Activated T-helper 1 cell treated with anti-CD3 and anti-CD28 coated beads, Interleukin-12 subunit alpha, Interleukin-12 subunit beta, Interleukin-2, Interleukin-4 antibody, amounts not matched to agents 30 ng/mL and 10 ng/mL and 1 ng/mL, durations not matched to agents 14 hours and 24 hours and 36 hours (primary cell): ENCODE data around the gene EPOP. TPM values are rescaled to one million over a fixed set of nuclear protein-coding genes. Genes with fewer than 3 reads are reported as not detected.
A peak's percentile ranks its signal among the peaks of the same experiment; 100 is the strongest.

ENCODE experiments used
- DNase-seq: peaks from one replicate; pipeline ENCODE4 v3.0.0; 2021; ENCODE audit warnings: low spot score
- H3K27ac Mint-ChIP-seq: one replicate; pipeline ENCODE4 v1.8.0; 2021; ENCODE audit warnings: mild to moderate bottlenecking, mixed read lengths
- H3K27me3 Mint-ChIP-seq: one replicate; pipeline ENCODE4 v1.8.0; 2022; ENCODE audit warnings: mild to moderate bottlenecking, moderate library complexity, mixed read lengths; ENCODE audit not compliant: insufficient read depth
- H3K36me3 Mint-ChIP-seq: one replicate; pipeline ENCODE4 v1.8.0; 2021; ENCODE audit warnings: low read depth, mixed read lengths
- H3K4me1 Mint-ChIP-seq: one replicate; pipeline ENCODE4 v1.8.0; 2021; ENCODE audit warnings: low read depth, mixed read lengths
- H3K4me3 Mint-ChIP-seq: one replicate; pipeline ENCODE4 v1.8.0; 2021; ENCODE audit warnings: mild to moderate bottlenecking, moderate library complexity, mixed read lengths
- H3K9me3 Mint-ChIP-seq: one replicate; pipeline ENCODE4 v1.8.0; 2021; ENCODE audit warnings: mixed read lengths
- intact Hi-C: fragments of 100-400 bp; cut with micrococcal nuclease; formaldehyde crosslinking; loops from one replicate; pipeline ENCODE4 v1.15.1; 2024
- total RNA-seq: library from RNA; stranded (reverse); gene quantifications from 2 replicates; pipeline ENCODE4 v1.2.3, GENCODE V29; 2022

EPOP gene
- total RNA-seq, 1 donor from 2014 or later, result 56.5 TPM

DNA sequence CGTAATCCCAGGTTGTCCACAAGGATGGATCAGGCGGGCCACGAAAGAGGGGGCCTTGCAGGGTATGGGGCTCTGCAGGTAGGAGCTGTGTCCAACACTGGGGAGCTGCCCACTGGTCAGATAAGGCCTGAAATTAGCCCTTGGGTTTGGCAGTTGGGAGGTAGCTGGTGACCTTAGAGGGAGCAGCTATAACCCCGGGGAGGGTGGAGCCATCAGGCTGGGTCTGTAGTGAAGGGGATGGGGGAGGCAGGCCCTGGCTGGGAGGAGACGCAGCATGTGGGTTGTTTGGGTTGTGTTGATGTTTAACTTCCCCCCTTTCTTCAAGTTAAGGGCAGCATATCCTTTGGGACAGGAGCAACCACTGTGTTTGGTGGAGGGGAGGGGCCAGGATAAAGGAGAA is 36.2 kb upstream of the EPOP start:
- peaks cover 64% of the 10 kb centered on the region for H3K36me3 Mint-ChIP-seq
- intact Hi-C loops, result no loop called here
- DNase-seq, result no peak
- H3K27ac Mint-ChIP-seq, result peak overlapping the region; percentile 73
- H3K9me3 Mint-ChIP-seq, result no peaks in the 10 kb centered on the region
- peaks cover 75% of the 10 kb centered on the region for H3K4me1 Mint-ChIP-seq
- H3K27me3 Mint-ChIP-seq, result no peaks in the 10 kb centered on the region
- H3K4me3 Mint-ChIP-seq, result no peak overlapping the region

DNA sequence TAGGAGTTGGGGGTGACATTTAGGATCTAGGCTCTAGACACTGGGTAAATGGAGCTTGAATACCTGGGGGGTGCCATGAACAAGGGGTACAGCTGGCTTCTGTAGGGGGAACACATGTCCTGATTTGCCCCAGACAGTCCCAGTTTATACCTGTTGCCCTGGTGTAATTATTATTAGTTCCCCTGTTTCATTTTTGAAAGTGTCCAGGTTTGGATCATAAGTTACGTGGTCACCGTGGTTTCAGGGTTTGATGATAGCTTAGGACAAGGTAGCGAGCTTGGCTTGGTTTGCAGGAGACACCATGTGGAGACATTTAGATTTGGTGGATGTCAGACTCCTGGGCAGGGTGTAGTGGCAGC is 35.8 kb upstream of the EPOP start:
- peak overlapping the region; percentile 73 for H3K27ac Mint-ChIP-seq
- no peak for DNase-seq
- H3K4me3 Mint-ChIP-seq, result no peak overlapping the region
- intact Hi-C loops, result no loop called here
- H3K27me3 Mint-ChIP-seq, result no peaks in the 10 kb centered on the region
- H3K4me1 Mint-ChIP-seq, result peaks cover 71% of the 10 kb centered on the region
- H3K36me3 Mint-ChIP-seq, result peaks cover 62% of the 10 kb centered on the region
- no peaks in the 10 kb centered on the region for H3K9me3 Mint-ChIP-seq

DNA sequence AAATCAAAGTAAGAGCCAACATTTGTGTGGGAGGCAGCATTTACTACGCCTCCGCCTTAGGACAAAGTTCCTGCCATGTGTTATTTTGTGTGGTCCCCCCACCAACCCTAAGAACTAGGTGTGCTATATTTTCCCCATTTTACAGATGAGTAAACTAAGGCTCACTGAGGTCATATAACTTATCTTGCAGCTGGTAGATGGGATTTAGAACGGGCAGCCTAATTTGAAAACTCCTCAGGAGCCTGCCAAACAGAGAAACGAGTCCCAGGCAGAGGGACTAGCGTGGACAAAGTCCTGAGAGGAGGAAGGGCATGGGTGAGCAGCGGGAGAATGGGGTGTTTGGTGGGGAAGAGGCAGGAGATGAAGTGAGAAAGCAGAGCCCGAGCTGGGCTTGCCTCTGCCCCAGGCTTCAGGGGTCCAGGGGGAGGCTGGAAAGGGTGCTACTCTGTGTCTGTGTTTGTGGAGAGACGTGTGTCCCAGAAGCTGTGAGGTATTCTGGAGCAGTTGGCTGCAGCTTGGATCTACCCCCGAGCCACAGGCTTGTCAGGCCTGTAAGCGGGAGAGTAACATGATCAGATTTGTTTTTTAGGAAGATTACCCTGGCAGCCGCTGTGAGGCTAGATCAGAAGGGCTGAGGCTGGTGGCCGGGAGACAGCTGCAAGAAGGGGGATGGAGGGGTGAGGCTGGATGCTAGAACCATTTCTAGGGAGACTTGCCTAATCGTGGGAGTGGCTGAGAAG is 35.3 kb upstream of the EPOP start:
- Mint-ChIP-seq H3K27me3 (no peaks in the 10 kb centered on the region), H3K9me3 (no peaks in the 10 kb centered on the region), H3K27ac (peak overlapping the region; percentile 73), H3K4me1 (peaks cover 66% of the 10 kb centered on the region), H3K4me3 (no peak overlapping the region), H3K36me3 (peaks cover 57% of the 10 kb centered on the region)
- DNase-seq, result no peak
- intact Hi-C loops, result loop anchor here (10.0 kb wide), 1 partner anchor 1855 kb away; the partner anchor contains the start of gene CCR7

DNA sequence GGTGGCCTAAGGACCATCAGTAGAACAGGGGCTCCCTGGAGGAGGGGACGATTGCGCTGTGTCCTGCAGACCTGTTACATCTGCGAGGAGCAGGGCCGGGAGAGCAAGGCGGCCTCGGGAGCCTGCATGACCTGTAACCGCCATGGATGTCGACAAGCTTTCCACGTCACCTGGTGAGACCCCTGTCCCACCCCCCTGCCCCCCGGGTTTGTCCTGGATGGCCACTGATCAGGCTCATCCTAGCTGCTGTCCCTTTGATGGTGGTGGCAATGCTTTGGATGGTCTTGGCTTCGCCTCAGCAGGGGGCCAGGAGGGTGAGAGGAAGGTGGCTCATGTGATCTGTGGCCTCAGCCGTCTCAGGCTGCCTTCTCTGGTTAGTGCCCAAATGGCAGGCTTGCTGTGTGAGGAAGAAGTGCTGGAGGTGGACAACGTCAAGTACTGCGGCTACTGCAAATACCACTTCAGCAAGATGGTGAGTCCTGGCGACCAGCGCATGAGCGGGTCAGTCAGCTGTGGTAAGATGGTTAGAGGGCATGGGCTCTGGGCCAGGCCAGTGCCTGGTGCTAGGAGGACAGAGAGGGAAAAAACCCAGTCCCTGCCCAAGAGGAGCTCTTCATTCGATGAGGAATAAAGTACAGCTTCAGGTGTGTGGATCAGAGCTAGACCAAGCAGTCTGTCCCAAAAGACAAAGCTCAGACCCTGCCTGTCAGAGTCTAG is 34.5 kb upstream of the EPOP start:
- Mint-ChIP-seq H3K4me3 (peak overlapping the region; percentile 23), H3K4me1 (peaks cover 62% of the 10 kb centered on the region), H3K9me3 (no peaks in the 10 kb centered on the region), H3K27ac (peak overlapping the region; percentile 11), H3K27me3 (no peaks in the 10 kb centered on the region), H3K36me3 (peaks cover 52% of the 10 kb centered on the region)
- no peak for DNase-seq
- intact Hi-C loops, result loop anchor here (10.0 kb wide), 1 partner anchor 1856 kb away; the partner anchor contains the start of gene CCR7

DNA sequence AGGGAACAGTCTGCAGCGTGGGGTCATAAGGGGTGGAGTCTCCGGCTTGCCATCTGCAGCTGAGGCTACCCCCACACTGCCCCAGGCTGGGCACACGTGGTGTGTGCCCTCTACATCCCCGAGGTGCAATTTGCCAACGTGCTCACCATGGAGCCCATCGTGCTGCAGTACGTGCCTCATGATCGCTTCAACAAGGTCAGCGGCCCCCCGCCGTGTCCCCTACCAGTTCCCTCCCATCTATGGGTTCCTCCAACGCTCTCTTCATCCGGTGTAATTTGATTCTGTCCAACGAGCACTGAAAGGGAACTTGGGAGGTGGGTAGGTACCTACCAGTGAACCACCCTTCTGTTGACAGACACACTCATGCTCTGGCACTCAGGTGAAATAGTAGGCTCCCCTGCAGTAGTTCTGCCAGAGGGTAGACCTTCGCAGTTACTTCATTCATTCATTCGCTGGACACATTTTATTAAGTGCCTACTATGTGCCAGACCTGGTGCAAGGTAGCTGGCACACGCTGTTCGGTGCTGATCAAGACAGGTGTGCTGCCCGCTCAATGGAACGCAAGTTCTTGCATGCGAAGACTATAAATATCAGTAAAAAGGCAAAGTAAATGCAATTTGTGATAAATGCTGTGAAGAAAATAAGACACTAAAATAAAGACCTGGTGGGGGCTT is 33.1 kb upstream of the EPOP start:
- DNase-seq, result no peak
- H3K27ac Mint-ChIP-seq, result peak overlapping the region; percentile 95
- peaks cover 69% of the 10 kb centered on the region for H3K4me1 Mint-ChIP-seq
- H3K36me3 Mint-ChIP-seq, result peaks cover 46% of the 10 kb centered on the region
- no peaks in the 10 kb centered on the region for H3K9me3 Mint-ChIP-seq
- intact Hi-C loops, result loop anchor here (10.0 kb wide), 1 partner anchor 1857 kb away; the partner anchor contains the start of gene CCR7
- H3K27me3 Mint-ChIP-seq, result no peaks in the 10 kb centered on the region
- peak overlapping the region; percentile 93 for H3K4me3 Mint-ChIP-seq

DNA sequence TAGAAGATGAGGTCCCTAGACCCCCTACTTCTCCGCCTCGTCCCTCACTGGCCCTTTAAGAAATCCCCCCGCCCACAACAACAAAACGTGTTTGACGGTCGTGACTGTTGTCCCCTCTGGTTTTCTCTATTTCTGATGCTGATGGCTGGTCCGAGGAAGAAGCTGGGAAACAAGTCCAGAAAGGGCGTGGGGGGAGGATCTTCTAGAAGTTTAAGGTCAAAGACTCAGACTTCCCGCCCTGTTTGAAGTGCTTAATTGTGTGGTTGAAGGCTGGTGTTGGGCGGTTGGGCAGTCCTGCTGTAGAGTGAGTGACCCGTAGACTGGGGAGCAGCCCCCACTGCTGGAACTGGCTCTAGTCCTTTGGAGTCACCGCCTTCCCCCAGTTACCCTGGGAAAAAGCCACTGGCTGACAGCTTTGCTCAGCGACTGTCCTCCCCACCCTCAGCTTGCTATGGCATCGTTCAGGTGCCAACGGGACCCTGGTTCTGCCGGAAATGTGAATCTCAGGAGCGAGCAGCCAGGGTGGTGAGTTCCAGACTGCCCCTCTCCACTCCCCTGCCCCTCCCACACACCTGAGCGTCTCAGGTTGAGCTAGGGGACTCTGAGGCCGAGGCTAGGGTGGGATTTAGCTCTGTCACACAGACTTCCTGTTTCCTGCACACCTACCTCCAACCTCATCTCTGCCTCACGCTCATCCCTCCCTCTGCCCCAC is 31.9 kb upstream of the EPOP start:
- intact Hi-C loops, result loop anchor here (1.0 to 10.0 kb wide), 3 partner anchors 9 to 1858 kb away; partner anchors contain the start of gene CCR7
- no peaks in the 10 kb centered on the region for H3K27me3 Mint-ChIP-seq
- H3K27ac Mint-ChIP-seq, result peak overlapping the region; percentile 95
- no peaks in the 10 kb centered on the region for H3K9me3 Mint-ChIP-seq
- peak overlapping the region; percentile 93 for H3K4me3 Mint-ChIP-seq
- no peak for DNase-seq
- peaks cover 41% of the 10 kb centered on the region for H3K36me3 Mint-ChIP-seq
- H3K4me1 Mint-ChIP-seq, result peaks cover 70% of the 10 kb centered on the region

DNA sequence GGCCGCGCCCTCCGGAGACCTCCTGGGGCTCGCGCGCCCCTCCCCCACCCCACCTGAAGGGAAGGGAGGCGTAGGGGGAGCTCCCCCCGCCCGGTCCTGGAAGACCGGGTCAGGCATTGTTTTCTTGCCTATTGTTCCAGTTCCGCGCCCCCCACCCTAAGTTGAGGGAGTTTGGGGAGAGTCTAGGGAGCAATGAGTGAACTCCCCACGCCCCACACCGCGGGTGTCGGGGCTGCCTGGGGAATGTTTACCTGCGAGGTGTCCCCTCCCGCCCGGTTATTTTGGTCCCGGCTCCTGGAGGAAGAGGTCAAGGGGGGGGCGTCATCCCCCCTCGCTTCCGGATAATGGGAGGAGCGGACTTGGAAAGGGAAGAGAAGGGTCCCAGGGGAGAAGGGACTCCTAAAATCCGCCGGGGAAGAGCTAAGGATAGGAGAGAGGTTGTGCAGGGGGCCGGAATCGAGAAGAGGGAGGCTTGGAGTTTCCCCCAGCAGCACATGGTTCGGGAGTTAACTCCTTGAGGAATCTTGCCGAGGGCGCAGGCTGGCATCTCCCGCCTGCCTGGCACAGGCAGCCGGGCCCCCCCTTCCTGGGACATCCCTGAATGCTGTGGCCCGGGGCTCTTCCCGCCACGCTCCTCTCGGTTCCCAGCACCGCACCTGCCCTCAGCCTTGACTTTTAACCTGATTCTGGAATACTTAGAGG is 31.2 kb upstream of the EPOP start:
- H3K27me3 Mint-ChIP-seq, result no peaks in the 10 kb centered on the region
- intact Hi-C loops, result loop anchor here (1.0 to 10.0 kb wide), 3 partner anchors 9 to 1859 kb away; partner anchors contain the start of gene CCR7
- no peak for DNase-seq
- peak overlapping the region; percentile 93 for H3K4me3 Mint-ChIP-seq
- H3K27ac Mint-ChIP-seq, result peak overlapping the region; percentile 95
- peaks cover 70% of the 10 kb centered on the region for H3K4me1 Mint-ChIP-seq
- H3K36me3 Mint-ChIP-seq, result peaks cover 39% of the 10 kb centered on the region
- no peaks in the 10 kb centered on the region for H3K9me3 Mint-ChIP-seq

DNA sequence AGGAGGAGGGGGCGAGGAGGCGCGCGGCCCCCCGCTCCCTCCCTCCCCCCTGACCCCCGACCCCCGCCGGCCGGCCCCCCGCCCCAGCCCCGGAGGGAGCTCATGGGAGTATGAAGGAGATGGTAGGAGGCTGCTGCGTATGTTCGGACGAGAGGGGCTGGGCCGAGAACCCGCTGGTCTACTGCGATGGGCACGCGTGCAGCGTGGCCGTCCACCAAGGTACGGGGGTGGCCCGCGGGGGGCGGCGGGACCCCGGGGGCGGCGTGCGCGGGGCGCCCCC is 30.7 kb upstream of the EPOP start:
- Mint-ChIP-seq H3K4me1 (peaks cover 68% of the 10 kb centered on the region), H3K36me3 (peaks cover 34% of the 10 kb centered on the region), H3K9me3 (no peaks in the 10 kb centered on the region), H3K4me3 (peak overlapping the region; percentile 93), H3K27me3 (no peaks in the 10 kb centered on the region), H3K27ac (no peak overlapping the region)
- intact Hi-C loops, result loop anchor here (10.0 kb wide), 1 partner anchor 1859 kb away; the partner anchor contains the start of gene CCR7
- no peak for DNase-seq

DNA sequence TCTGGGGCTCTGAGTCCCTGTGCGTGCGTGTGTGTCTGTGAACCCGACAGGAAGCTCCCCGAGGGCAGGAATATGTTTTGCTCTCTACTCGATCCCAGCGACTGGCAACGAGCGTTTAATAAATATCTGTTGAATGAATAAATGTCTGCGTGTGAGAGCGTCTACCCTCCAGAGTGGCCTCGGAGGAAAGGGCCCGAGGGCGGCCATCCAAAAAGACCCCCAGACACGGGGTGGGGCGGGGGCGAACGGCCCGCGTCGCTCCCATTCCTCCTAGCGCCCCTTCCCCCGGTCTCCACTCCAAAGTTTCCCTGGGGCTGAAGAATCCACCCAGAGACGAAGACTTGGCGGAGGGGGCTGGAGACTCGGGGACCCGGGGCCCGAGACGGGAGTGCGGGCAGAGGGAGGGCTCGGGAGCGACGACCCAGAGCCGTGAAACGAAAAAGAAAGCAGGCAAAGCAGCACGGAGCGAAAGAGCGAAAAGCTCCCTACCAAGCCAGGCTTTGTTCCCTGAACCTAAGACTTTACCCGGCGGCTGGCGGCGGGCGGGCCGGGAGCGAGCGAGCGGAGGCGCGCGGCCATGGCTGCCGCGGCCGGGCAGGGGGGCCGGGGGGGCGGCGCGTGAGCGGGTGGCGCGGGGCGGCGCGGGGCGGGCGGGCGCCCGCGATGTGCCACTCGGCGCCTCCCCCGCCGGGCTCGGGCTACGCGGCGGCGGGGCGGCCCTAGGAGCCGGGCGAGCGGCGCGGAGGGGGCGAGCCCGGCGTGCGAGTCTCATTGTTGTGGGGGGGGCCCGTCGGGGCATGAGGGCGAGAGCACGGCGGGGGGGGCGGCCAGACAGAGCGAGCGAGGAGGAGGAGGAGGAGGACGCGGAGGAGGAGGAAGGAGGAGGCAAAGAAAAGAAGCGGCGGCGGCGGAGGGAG is 30.1 kb upstream of the EPOP start, which contains the start of gene MLLT6:
TSS of gene MLLT6 (plus strand) at position 668 of the 917 bp plus-strand sequence. CDS start 360 bp downstream, outside the sequence.
- H3K9me3 Mint-ChIP-seq, result peaks cover 4% of the 10 kb centered on the region
- intact Hi-C loops, result loop anchor here (5.0 to 10.0 kb wide), 4 partner anchors 147 to 1860 kb away; partner anchors contain the start of genes CCR7, FBXL20, RPL23 and SYNRG
- peaks cover 32% of the 10 kb centered on the region for H3K36me3 Mint-ChIP-seq

DNA sequence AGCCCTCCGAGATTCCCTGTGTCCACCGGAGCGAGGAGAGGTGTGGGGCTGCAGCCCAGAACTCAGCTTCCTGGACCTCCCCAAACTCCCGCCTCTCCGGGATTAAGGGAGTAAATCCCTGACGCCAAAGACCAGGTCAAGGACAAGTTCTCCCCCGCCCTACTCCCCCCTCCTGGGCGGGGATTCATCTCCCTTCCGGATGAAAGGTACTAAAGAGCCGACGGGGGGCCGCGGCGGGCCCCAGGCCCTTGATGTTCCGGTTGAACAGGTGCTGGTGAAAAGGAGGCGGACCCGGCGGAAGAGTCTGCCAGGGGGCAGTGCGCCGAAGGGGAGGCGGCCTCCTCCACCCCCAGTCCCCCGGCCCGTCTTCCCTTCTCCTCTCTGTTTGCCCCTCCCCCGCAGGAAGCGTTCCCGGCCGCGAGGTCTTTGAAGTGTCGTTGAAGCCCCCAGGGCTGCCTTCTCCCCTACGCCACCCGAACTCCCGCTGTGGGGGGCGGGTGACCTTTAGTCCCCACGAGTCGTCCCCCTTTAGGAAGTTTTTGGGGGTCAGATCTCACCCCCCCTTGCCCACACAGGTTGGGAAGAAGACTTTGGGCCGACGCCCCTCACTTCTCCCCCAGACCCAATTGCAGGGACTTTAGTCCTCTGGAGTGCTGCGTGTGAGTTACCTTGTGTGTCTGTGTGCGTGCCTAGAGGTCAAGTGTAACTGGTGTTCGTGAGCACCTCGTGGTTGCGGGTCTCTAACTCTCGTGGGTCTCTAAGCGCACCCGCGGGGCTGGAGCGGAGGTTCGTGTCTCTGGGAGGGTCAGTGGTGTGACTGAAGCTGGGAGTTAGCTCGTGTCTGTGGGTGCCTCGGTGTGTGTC is 29.2 kb upstream of the EPOP start:
- intact Hi-C loops, result loop anchor here (5.0 to 10.0 kb wide), 4 partner anchors 148 to 1861 kb away; partner anchors contain the start of genes CCR7, FBXL20, RPL23 and SYNRG
- peaks cover 65% of the 10 kb centered on the region for H3K4me1 Mint-ChIP-seq
- H3K36me3 Mint-ChIP-seq, result peaks cover 25% of the 10 kb centered on the region
- H3K27ac Mint-ChIP-seq, result peak overlapping the region; percentile 98
- H3K4me3 Mint-ChIP-seq, result peak overlapping the region; percentile 97
- DNase-seq, result peak; percentile 66
- H3K27me3 Mint-ChIP-seq, result no peaks in the 10 kb centered on the region
- peaks cover 4% of the 10 kb centered on the region for H3K9me3 Mint-ChIP-seq

More for the DNA sequence above, 30.1 kb upstream of the EPOP start, which contains the start of gene MLLT6:
- DNase-seq, result peak; percentile 71
- Mint-ChIP-seq H3K27ac (peak within 1 kb of the TSS; percentile 98), H3K4me1 (peaks cover 68% of the 10 kb centered on the region), H3K4me3 (peak within 1 kb of the TSS; percentile 97), H3K27me3 (no peaks in the 10 kb centered on the region)
